Esophagus (tissue), 2 donors: ENCODE data around the gene OBI1. TPM values are rescaled to one million over a fixed set of nuclear protein-coding genes. Genes with fewer than 3 reads are reported as not detected.
A peak's percentile ranks its signal among the peaks of the same experiment; 100 is the strongest.

Experiments used
- H3K27ac ChIP-seq, 2 donors: one replicate each; pipeline ENCODE4 v1.5.1; 2013; ENCODE audit warnings: low read depth in 2 of 2, mild to moderate bottlenecking in 2 of 2, inconsistent platforms in 1 of 2, low read length in 1 of 2, moderate library complexity in 1 of 2
- H3K27me3 ChIP-seq, 2 donors: one replicate each; pipeline ENCODE4 v1.6.1; 2013; ENCODE audit warnings: low read length in 2 of 2, control low read depth in 1 of 2, mild to moderate bottlenecking in 1 of 2; ENCODE audit not compliant: insufficient read depth in 2 of 2, control insufficient read depth in 1 of 2
- H3K36me3 ChIP-seq, 2 donors: one replicate each; pipeline ENCODE4 v1.6.1; 2013; ENCODE audit warnings: low read length in 1 of 2; ENCODE audit not compliant: control insufficient read depth in 2 of 2, insufficient read depth in 2 of 2
- H3K4me1 ChIP-seq, 2 donors: one replicate each; pipeline ENCODE4 v1.6.1; 2013; ENCODE audit warnings: low read length in 1 of 2; ENCODE audit not compliant: control insufficient read depth in 2 of 2, insufficient read depth in 2 of 2
- H3K4me3 ChIP-seq, 2 donors: one replicate each; pipeline ENCODE4 v1.5.1; 2013; ENCODE audit warnings: low read length in 2 of 2, mild to moderate bottlenecking in 2 of 2, low read depth in 1 of 2, moderate library complexity in 1 of 2
- H3K9me3 ChIP-seq, 2 donors: one replicate each; pipeline ENCODE4 v1.6.1; 2013; ENCODE audit warnings: mild to moderate bottlenecking in 2 of 2, low read depth in 1 of 2, low read length in 1 of 2, moderate library complexity in 1 of 2; ENCODE audit not compliant: control insufficient read depth in 2 of 2, insufficient read depth in 1 of 2
- WGBS, 2 donors: extraction: QIAGEN DNeasy Blood & Tissue Kit; methylation state at CpG; one replicate each; pipeline ENCODE4 v1.1.7; 2013; 5-methylcytosine and 5-hydroxymethylcytosine counted together
- polyA plus RNA-seq, 2 donors: library from polyadenylated mRNA; stranded (reverse); fragments of 200-250 nt; gene quantifications; one replicate each; pipeline ENCODE4 v1.2.3, GENCODE V29; 2013
- donor health status: healthy with polysubstance abuse.
- donor health status: Bipolar disorder and iron deficiency.

The OBI1 gene, protein sequence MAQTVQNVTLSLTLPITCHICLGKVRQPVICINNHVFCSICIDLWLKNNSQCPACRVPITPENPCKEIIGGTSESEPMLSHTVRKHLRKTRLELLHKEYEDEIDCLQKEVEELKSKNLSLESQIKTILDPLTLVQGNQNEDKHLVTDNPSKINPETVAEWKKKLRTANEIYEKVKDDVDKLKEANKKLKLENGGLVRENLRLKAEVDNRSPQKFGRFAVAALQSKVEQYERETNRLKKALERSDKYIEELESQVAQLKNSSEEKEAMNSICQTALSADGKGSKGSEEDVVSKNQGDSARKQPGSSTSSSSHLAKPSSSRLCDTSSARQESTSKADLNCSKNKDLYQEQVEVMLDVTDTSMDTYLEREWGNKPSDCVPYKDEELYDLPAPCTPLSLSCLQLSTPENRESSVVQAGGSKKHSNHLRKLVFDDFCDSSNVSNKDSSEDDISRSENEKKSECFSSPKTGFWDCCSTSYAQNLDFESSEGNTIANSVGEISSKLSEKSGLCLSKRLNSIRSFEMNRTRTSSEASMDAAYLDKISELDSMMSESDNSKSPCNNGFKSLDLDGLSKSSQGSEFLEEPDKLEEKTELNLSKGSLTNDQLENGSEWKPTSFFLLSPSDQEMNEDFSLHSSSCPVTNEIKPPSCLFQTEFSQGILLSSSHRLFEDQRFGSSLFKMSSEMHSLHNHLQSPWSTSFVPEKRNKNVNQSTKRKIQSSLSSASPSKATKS
- 1 to 10 TPM; 1.2 to 3.3 TPM for polyA plus RNA-seq

DNA sequence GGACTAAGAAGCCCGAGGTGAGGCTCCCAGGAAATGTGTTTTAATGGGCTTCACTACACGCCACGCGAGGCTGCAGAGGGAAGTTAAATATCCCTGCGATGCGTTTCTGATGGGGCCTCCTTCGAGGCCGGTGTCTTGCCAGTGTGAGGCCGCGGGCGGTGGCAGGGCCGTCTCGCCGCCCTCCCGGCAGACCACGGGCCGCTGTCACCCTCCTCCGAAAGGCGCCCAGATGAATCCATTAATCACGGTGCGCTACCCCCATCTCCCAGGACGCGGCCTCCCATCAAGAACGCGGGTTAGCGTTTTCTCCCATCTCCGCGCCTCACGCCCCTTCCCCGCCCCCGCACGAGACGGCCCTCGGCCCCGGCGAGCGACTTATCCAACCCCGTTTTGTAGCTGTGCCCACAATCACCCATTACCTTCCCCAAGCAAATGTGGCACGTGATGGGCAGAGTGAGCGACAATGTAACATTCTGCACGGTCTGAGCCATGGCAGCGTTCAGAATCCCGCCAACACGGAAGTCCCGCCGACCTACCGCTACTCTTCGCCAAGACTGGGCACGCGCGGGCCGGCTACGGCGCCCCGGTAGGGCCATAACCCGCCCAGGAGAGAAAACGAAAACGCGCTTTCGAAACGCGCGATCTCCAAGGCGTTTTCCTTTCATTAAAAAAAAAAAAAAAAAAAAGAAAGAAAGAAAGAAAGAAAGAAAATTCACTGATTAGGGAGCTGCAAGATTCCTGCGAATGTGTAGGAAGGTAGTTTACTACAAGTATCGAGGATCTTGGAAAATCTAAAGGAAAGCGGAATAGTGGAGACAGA lies at the start of gene OBI1:
TSS of gene OBI1 (minus strand) at position 526 of the 820 bp plus-strand sequence. CDS start at position 491, 35 bp downstream.
- Histone ChIP-seq H3K4me1 (peaks cover 0 to 2% of the 10 kb centered on the region in 2 donors), H3K9me3 (no peaks in the 10 kb centered on the region), H3K4me3 (peak within 1 kb of the TSS; percentile 91 to 95), H3K36me3 (no peaks in the 10 kb centered on the region), H3K27ac (peak within 1 kb of the TSS; percentile 67 to 76), H3K27me3 (no peaks in the 10 kb centered on the region)
- WGBS, 2 donors: 1% methylated on average over 66 to 67 of the region's 67 CpGs

DNA sequence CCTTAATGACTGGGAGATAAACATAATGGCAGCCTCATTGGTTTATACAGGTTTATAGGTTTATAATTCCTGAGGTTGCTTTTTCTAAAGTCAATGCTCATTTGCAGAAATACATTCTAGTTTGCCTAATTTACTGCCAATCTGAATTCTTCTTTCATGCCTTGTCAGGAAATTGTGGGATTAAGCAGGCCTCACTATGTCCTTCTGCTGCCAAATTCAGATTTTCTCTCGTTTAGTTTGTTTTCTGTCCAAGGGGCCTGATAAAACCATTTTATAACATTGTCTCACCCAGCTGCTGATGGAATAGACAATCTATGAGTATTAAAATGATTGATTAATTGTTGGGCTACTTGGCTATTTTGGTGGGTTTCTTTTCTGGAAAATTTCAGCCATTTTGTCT lies 42.4 kb upstream of the OBI1 start:
- Histone ChIP-seq H3K27me3 (no peaks in the 10 kb centered on the region), H3K4me1 (no peaks in the 10 kb centered on the region), H3K36me3 (no peaks in the 10 kb centered on the region), H3K4me3 (no peak overlapping the region), H3K27ac (no peak overlapping the region), H3K9me3 (no peaks in the 10 kb centered on the region)
- WGBS, 2 donors: 10 to 33% methylated on average over 1 of the region's 1 CpG

DNA sequence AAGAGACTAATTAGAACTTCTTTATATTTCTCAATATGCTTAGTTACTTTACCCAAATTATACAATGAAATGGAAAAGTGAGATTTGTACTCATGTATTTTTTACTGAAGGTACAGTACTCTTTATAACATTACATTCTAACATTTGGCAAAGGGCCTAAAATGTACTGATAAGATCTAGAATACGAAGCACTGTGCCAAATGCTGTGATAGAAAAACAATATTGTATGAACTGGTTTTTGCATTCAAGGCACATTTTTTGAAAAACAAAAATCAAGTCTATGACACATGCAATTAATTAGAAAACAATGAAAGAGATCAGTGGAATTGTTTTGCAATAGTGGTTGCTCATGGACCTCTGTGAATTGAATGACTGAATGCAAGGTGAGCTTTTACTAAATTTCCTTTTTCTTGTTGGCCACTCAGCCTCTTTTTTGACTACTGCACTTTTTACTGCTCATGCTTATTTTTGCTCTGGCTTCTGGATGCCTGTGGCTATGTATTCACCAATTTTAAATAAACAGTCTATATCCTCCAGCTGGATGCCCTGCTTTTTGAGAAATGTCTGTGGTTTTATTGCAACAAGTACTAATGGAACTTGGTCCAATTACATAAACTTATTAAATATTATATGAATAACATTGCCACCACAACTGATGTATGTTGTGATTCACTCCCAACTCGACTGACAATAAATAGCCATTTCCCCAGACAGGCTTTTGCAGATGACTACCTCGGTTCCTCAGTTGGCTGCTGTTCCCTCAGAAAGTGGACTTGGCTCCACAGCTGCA lies 41.4 kb upstream of the OBI1 start:
- Histone ChIP-seq H3K27me3 (no peaks in the 10 kb centered on the region), H3K27ac (no peak overlapping the region), H3K4me1 (no peaks in the 10 kb centered on the region), H3K36me3 (no peaks in the 10 kb centered on the region), H3K9me3 (no peaks in the 10 kb centered on the region), H3K4me3 (no peak overlapping the region)
- 37 to 42% methylated on average over 3 of the region's 3 CpGs for WGBS, 2 donors

DNA sequence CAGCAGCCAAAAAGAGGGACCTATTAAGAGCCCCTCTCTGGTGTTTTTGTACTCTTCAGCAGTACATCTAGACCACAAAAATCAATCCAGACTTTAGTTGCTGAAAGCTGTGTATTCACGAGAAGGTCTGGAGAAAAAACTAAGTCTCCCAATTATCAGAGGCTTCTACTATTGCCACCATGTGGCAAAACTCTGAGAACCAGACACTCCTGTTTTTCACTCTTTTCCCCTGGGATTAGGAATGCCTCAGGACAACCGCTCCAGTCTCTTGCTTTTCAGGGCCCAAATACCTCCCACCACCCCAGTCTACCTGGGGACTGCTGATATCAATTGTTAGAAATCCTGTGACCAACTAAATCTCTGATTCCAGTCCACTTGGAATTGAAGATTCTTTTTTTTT lies 30.1 kb upstream of the OBI1 start:
- no peaks in the 10 kb centered on the region for H3K4me1 ChIP-seq

DNA sequence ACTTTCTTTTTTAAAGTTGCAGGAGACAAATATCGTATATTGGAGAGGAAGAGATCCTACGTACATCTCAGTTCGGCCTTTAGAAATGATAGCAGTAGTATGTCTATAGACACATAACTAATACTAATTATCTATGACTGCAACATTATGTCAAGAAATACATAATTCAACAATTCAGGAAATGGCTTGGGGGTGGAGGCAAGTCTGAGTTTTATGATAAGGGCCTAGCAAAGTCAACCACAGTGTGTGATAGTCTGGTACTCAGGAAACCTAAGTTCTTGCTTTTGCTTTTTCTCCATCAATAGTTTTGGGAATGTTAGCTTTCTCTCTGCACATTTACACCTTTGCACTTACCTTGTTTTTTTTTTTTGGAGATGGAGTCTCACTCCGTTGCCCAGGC lies 27.5 kb upstream of the OBI1 start:
- Histone ChIP-seq H3K27me3 (peaks cover 0 to 3% of the 10 kb centered on the region in 2 donors), H3K36me3 (no peaks in the 10 kb centered on the region), H3K27ac (no peak overlapping the region), H3K9me3 (no peaks in the 10 kb centered on the region), H3K4me3 (no peak overlapping the region), H3K4me1 (no peaks in the 10 kb centered on the region)
- 92% methylated on average over 4 of the region's 4 CpGs for WGBS, 2 donors

More for the DNA sequence above, 30.1 kb upstream of the OBI1 start:
- Histone ChIP-seq H3K27ac (no peak overlapping the region), H3K9me3 (no peaks in the 10 kb centered on the region), H3K4me3 (no peak overlapping the region), H3K27me3 (peaks cover 0 to 3% of the 10 kb centered on the region in 2 donors), H3K36me3 (no peaks in the 10 kb centered on the region)
- WGBS, 2 donors: 41 to 42% methylated on average over 2 of the region's 2 CpGs

DNA sequence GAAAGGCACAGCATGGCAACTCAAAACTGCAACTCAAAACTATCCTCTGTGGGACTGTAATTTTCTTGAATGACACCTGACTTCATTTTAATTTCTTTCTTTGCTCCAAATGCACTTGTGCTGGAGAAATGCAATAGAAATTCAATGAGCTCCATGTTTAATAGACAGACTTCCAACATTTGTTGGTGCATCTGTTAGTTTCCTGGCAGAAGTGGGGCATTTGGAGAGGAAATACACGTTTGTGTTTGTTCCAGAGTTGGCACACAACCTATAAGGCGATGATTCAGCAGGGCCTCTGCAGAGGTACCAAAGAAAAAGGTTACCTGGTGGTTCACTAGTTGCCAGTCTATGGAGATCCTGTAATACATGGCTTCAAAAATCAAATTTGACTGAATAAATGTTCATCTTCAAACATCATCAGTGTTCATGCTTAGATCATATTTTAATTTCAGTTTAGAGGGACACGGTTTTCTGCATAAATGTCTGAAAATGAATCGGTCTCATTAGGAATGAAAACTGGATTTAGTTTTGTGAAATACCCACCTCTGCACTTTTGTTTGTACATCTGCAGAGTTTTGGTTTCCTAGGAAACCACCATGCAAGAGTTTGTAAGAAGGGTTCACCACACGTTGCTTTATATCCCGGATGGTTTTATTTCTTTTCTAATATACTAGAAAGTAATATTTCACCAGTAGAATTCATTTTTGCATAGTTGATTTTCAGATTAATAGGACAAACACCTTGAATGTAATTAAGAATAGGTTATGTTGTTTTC lies 21.8 kb upstream of the OBI1 start:
- 29% methylated on average over 6 of the region's 6 CpGs for WGBS, 2 donors
- Histone ChIP-seq H3K4me3 (no peak overlapping the region), H3K9me3 (no peaks in the 10 kb centered on the region), H3K4me1 (no peaks in the 10 kb centered on the region), H3K27me3 (peaks cover 0 to 3% of the 10 kb centered on the region in 2 donors), H3K27ac (no peak overlapping the region), H3K36me3 (no peaks in the 10 kb centered on the region)

DNA sequence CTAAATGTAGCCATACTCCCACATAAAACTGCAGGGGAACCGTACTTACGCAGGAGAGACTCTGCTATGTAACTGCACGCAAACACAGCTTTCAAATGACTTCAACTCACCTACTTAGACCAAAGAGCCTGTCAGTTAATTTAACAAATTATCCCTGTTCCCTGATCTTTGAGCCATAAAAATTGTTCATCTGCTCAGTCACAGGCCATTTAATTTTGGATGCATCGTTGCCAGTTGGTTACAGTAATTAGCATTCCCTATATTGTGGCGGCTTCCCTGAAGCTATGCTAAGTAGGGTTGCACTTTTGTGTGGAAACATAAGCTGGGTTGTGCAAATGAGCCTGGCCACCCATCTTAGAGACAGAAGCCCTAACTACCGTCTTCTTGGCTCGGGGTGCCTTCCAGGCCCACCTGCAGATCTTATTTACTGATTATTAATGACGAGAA lies 21.2 kb upstream of the OBI1 start:
- Histone ChIP-seq H3K36me3 (no peaks in the 10 kb centered on the region), H3K4me3 (no peak overlapping the region), H3K9me3 (no peaks in the 10 kb centered on the region), H3K27ac (no peak overlapping the region), H3K27me3 (peaks cover 0 to 3% of the 10 kb centered on the region in 2 donors), H3K4me1 (no peaks in the 10 kb centered on the region)
- WGBS, 2 donors: 53 to 70% methylated on average over 8 of the region's 8 CpGs

DNA sequence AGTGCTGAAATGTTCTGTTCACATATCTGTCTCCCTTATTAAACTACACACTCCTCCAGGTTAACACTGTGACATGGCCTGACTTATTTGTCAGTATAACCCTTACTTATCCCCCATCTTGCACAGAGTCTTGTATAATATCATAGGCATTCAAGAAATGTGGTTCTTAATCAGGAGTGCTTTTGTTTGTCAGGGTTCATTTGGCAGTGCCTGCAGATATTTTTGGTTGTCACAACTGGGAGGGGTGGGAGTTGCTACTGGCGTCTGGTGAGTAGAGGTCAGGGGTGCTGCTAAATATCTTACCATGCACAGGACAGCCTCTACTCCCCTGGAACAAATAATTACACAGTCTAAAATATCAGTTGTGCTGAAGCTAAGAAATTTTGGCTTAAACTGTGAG lies 20.4 kb upstream of the OBI1 start:
- Histone ChIP-seq H3K4me3 (no peak overlapping the region), H3K27ac (no peak overlapping the region), H3K27me3 (peaks cover 0 to 2% of the 10 kb centered on the region in 2 donors), H3K36me3 (no peaks in the 10 kb centered on the region), H3K9me3 (no peaks in the 10 kb centered on the region), H3K4me1 (no peaks in the 10 kb centered on the region)
- WGBS, 2 donors: 25 to 60% methylated on average over 1 of the region's 1 CpG
